GM12891 (cell line): Measurements from ENCODE around the gene CARD16.
A peak's percentile ranks its signal among the peaks of the same experiment; 100 is the strongest.
"Not testable (repeated sequence)": the region's sequence is repeated elsewhere in the genome, so short reads cannot be mapped to it uniquely, and the experiment has no call there.

Experiments
- PAX5 ChIP-seq: IDR thresholded peaks from 2 replicates; pipeline ENCODE4 v1.6.1; 2011; ENCODE audit warnings: low read length, moderate library complexity, mild to moderate bottlenecking; ENCODE audit not compliant: insufficient read depth, severe bottlenecking
- POLR2A ChIP-seq: IDR thresholded peaks from 2 replicates; pipeline ENCODE4 v1.6.1; 2011; ENCODE audit warnings: low read depth, low read length, control low read depth
- POLR2AphosphoS5 ChIP-seq: IDR thresholded peaks from 2 replicates; pipeline ENCODE4 v1.6.1; 2011; ENCODE audit warnings: low read depth, low read length, control low read depth
- POU2F2 ChIP-seq: IDR thresholded peaks from 2 replicates; pipeline ENCODE4 v1.6.1; 2011; ENCODE audit warnings: low read depth, mild to moderate bottlenecking, control low read depth, low read length, moderate library complexity
- SPI1 ChIP-seq: IDR thresholded peaks from 2 replicates; pipeline ENCODE4 v1.6.1; 2011; ENCODE audit warnings: low read depth, low read length, control low read depth
- TAF1 ChIP-seq: IDR thresholded peaks from 2 replicates; pipeline ENCODE4 v1.6.1; 2011; ENCODE audit warnings: low read depth, low read length, control low read depth

DNA sequence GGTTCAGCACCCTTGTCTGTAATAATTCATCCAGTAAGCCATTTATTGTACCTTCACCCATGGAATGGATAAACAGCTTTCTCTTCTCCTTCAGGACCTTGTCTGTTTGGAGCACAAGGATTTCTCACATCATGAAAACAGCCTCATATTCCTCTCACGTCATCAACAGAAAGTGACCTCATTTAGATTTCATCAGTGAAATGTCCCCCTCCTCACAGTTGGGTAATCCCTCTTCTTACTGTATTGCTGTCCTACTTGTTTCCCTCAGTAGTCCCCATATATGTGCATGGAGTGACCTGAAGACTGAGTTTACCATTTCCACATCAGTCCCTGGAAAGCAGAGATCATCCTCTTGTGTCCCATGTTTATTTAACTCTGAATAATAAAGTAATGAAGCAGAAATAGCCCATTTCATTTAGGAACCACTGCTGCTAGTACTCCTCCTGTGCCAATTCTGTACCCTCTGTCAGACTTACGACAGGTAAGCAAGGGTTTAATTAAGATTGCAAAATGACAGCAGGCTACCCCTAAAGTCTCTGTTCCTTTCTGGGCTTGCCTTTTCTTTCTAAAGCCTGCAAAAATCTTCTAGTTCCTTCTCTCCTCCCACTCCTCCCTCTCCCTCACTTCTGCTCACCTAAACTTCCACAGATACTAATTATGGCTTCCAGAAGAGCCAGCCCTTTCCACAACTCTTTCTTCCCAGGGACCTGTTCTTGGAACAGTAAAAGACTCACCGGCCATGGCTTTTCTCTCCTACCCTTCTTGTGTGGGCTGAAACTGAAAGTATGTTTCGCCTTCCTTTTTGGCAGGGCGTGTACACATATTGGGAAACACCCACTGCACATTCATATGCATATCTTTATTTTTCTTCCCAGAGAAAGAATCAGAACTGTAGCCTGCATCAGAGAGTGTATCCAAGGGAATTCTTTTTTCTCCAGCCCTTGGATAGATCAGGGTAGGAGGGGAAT, at the start of gene CARD16:
- TF ChIP-seq SPI1, POLR2AphosphoS5, POLR2A, TAF1, PAX5: not testable (repeated sequence)
- TF ChIP-seq POU2F2, result peak; percentile 86
